Breast epithelium (tissue), 3 donors: Measurements from ENCODE around the gene STK4.

Experiments used
- POLR2AphosphoS5 ChIP-seq, 3 donors: sonication (generic); formaldehyde crosslinking; IDR thresholded peaks; one replicate each; pipeline ENCODE4 v1.6.1; 2017; ENCODE audit warnings: antibody characterized with exemption in 3 of 3
- TF ChIP-seq, protein P1 (sequence below), 3 donors: fragments of 450-650 bp; IDR thresholded peaks; one replicate each; pipeline ENCODE4 v1.5.1; 2016 to 2017; ENCODE audit warnings: antibody characterized with exemption in 3 of 3, mild to moderate bottlenecking in 3 of 3, moderate library complexity in 3 of 3

DNA sequence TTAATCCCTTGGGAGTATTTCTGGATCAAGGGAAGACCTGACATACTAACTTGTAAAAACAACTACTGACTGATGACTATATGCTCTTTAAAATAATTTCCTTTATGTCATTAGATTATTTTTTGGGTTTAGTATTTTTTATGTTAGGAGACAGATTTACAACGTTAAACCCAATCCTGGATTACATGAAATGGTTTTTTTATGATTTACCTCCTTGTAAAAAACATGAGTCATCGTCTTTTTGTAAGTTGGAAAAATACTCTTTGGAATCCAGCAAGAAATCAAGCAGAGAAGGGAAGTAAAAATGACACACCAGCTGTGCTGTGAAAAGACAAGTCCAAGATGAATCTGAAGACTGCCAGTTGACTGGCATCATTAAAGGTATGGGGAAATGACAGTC, 6.7 kb downstream of the STK4 start:
- TF ChIP-seq, protein P1, sequence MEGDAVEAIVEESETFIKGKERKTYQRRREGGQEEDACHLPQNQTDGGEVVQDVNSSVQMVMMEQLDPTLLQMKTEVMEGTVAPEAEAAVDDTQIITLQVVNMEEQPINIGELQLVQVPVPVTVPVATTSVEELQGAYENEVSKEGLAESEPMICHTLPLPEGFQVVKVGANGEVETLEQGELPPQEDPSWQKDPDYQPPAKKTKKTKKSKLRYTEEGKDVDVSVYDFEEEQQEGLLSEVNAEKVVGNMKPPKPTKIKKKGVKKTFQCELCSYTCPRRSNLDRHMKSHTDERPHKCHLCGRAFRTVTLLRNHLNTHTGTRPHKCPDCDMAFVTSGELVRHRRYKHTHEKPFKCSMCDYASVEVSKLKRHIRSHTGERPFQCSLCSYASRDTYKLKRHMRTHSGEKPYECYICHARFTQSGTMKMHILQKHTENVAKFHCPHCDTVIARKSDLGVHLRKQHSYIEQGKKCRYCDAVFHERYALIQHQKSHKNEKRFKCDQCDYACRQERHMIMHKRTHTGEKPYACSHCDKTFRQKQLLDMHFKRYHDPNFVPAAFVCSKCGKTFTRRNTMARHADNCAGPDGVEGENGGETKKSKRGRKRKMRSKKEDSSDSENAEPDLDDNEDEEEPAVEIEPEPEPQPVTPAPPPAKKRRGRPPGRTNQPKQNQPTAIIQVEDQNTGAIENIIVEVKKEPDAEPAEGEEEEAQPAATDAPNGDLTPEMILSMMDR (IDR thresholded peaks at IDR 0.05) = no peak
- no peak for TF ChIP-seq POLR2AphosphoS5 (IDR thresholded peaks at IDR 0.05)
